GM21526 (cell line): ENCODE data around the gene PES1.
"Not testable (repeated sequence)": the region's sequence is repeated elsewhere in the genome, so short reads cannot be mapped to it uniquely, and the experiment has no call there.

Source experiments
- ATAC-seq: cut with Tn5 transposase; IDR thresholded peaks from one replicate; pipeline ENCODE4 v1.9.1; 2021; ENCODE audit warnings: moderate library complexity; ENCODE audit not compliant: unreplicated experiment, low FRiP score

PES1 gene

GRCh38 chr22:30556388-30556787, 35.3 kb downstream of the PES1 start:
- ATAC-seq = no peak

GRCh38 chr22:30555282-30556210, 36.2 kb downstream of the PES1 start:
- ATAC-seq = no peak

GRCh38 chr22:30553971-30554370, 37.7 kb downstream of the PES1 start:
- ATAC-seq = no peak

- no peak for ATAC-seq
Measured at GRCh38 chr22:30552719-30553118, 39.0 kb downstream of the PES1 start.

- ATAC-seq = not testable (repeated sequence)
Measured at GRCh38 chr22:30551813-30552212, 39.9 kb downstream of the PES1 start.

GRCh38 chr22:30547188-30547587, 44.5 kb downstream of the PES1 start:
- no peak for ATAC-seq

- no peak for ATAC-seq
Measured at GRCh38 chr22:30546616-30547015, 45.1 kb downstream of the PES1 start, which contains the start of gene SEC14L6. Gene SEC14L6 (minus strand): TSS chr22:30546741. CDS start chr22:30546682, 59 bp downstream.

- no peak for ATAC-seq
Measured at GRCh38 chr22:30542811-30543188, 48.9 kb downstream of the PES1 start.

GRCh38 chr22:30541961-30542810, 49.5 kb downstream of the PES1 start:
- no peak for ATAC-seq

- ATAC-seq = not testable (repeated sequence)
Measured at GRCh38 chr22:30541511-30541910, 50.2 kb downstream of the PES1 start.

GRCh38 chr22:30539368-30539767, 52.3 kb downstream of the PES1 start:
- ATAC-seq = no peak

- ATAC-seq = no peak
Measured at GRCh38 chr22:30538280-30538679, 53.4 kb downstream of the PES1 start.

GRCh38 chr22:30537083-30537731, 54.5 kb downstream of the PES1 start:
- ATAC-seq = no peak

GRCh38 chr22:30535182-30535581, 56.5 kb downstream of the PES1 start:
- ATAC-seq = no peak

- ATAC-seq = no peak
Measured at GRCh38 chr22:30531651-30532608, 59.8 kb downstream of the PES1 start.

GRCh38 chr22:30526656-30527055, 65.1 kb downstream of the PES1 start:
- ATAC-seq = no peak
